ENCODE measurements around the gene FGD4. TPM values are rescaled to one million over a fixed set of nuclear protein-coding genes. Genes with fewer than 3 reads are reported as not detected.

FGD4 gene
- total RNA-seq, 1 donor from 2014 or later: 65.5 TPM

DNA sequence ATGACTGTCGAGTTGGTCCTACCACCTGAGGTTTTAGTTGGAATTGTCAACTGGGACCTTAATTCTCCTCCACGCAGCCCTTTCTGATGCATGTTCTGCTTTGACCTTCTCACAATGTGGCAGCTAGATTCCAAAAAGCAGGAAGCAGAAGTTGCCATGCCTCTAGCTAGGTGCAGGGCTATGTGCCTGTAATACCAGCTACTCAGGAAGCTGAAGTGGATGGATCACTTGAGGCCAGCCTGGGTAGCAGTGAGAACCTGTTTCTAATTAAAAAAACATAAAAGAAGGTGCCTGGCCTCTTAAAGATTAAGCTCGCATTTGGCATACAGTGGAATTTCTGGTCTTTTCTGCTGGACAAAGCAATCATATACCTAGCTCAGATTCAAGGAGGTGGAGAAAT lies 77.1 kb downstream of the FGD4 start:
- H3K27ac ChIP-seq: peak overlapping the region; percentile 36
- no peaks in the 10 kb centered on the region for H3K36me3 ChIP-seq
- TF ChIP-seq, protein P1, sequence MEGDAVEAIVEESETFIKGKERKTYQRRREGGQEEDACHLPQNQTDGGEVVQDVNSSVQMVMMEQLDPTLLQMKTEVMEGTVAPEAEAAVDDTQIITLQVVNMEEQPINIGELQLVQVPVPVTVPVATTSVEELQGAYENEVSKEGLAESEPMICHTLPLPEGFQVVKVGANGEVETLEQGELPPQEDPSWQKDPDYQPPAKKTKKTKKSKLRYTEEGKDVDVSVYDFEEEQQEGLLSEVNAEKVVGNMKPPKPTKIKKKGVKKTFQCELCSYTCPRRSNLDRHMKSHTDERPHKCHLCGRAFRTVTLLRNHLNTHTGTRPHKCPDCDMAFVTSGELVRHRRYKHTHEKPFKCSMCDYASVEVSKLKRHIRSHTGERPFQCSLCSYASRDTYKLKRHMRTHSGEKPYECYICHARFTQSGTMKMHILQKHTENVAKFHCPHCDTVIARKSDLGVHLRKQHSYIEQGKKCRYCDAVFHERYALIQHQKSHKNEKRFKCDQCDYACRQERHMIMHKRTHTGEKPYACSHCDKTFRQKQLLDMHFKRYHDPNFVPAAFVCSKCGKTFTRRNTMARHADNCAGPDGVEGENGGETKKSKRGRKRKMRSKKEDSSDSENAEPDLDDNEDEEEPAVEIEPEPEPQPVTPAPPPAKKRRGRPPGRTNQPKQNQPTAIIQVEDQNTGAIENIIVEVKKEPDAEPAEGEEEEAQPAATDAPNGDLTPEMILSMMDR (IDR thresholded peaks at IDR 0.05): no peak
- no peak for DNase-seq
- ATAC-seq: peak; percentile 93
- H3K4me3 ChIP-seq: no peak overlapping the region
- intact Hi-C loops (cut with DNase I): no loop called here
- no peaks in the 10 kb centered on the region for H3K27me3 ChIP-seq
- H3K9me3 ChIP-seq: no peaks in the 10 kb centered on the region
- H3K4me1 ChIP-seq: peaks cover 20% of the 10 kb centered on the region

DNA sequence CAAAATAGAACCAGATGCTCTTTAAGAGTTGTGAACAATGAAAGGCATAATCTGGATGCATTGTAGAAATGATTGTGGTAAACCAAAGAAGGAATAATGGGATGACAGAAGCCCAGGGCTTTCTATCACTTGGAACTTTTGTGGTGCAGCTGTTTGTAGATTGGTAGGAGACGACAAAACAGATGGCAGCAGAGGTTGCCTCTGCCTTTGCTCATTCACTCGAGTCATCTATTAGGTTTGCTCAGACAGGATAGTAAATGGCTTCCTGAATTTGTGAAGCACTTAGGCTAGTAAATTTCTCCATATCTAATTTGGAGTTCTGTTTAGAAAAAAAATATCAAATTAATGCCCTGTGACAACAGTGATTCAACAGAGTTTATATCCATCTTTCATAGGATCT lies 78.4 kb downstream of the FGD4 start:
- Histone ChIP-seq H3K9me3 (no peaks in the 10 kb centered on the region), H3K4me3 (no peak overlapping the region), H3K27me3 (no peaks in the 10 kb centered on the region), H3K36me3 (no peaks in the 10 kb centered on the region), H3K4me1 (peaks cover 20% of the 10 kb centered on the region), H3K27ac (no peak overlapping the region)
- TF ChIP-seq, protein P1 (IDR thresholded peaks at IDR 0.05): no peak
- intact Hi-C loops (cut with DNase I): no loop called here
- ATAC-seq: no peak
- no peak for DNase-seq

DNA sequence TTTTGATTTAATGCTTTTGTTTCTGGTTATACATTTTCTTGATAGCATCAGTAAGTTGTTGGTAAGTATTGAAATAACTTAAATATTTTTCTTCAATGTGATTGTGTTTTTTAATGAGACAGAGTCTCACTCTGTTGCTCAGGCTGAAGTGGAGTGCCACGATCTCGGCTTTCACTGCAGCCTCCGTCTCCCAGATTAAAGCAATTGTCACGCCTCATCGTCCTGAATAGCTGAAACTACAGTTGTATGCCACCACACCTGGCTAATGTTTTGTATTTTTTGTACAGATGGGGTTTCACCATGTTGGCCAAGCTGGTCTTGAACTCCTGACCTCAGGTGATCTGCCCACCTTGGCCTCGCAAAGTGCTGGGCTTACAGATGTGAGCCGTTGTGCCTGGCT lies 78.8 kb downstream of the FGD4 start:
- H3K4me1 ChIP-seq: peaks cover 20% of the 10 kb centered on the region
- intact Hi-C loops (cut with DNase I): no loop called here
- no peaks in the 10 kb centered on the region for H3K36me3 ChIP-seq
- TF ChIP-seq, protein P1 (IDR thresholded peaks at IDR 0.05): no peak
- H3K9me3 ChIP-seq: no peaks in the 10 kb centered on the region
- no peaks in the 10 kb centered on the region for H3K27me3 ChIP-seq
- no peak overlapping the region for H3K4me3 ChIP-seq
- no peak for ATAC-seq
- DNase-seq: no peak
- H3K27ac ChIP-seq: no peak overlapping the region

DNA sequence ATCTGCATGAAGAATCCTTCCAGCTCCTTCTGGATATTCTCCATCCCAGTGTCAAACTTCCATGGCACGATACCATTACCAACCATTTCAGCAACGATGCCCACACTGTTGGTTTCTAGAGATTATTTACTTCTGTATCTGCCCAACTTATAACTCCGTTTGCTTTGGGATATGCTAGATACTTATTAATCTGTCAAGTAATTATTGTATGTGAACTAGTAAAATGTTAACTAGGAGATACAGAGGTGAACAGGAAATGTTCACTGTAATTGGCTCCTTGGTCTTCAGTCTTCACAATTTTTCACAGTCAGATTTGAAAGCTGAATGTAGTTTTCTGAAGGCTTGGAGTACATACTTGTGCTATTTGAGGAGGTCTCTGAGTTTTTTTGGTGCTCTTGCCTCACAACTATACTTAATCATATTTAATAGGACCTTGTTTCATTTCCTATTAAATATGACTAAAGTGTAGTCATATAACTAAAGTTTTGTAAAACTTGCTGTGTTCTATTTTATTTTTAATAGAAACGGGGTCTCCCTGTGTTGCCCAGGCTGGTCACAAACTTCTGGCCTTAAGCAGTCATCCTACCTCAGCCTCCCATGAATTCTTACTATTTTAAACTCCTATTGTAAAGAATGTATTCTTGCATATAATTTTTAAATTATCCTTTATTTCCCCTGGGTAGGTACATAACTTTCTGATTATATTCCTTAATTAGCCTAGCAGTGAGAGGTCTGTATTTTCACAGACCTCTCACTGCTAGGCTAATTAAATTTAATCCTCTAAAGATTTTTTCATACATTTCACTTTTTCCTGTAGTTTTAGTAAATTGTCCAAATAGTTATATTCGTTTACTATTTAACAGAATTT lies 79.7 kb downstream of the FGD4 start:
- intact Hi-C loops (cut with DNase I): no loop called here
- no peak for DNase-seq
- Histone ChIP-seq H3K9me3 (no peaks in the 10 kb centered on the region), H3K4me1 (peaks cover 20% of the 10 kb centered on the region), H3K27ac (no peak overlapping the region), H3K36me3 (no peaks in the 10 kb centered on the region), H3K27me3 (no peaks in the 10 kb centered on the region), H3K4me3 (no peak overlapping the region)
- ATAC-seq: no peak
- TF ChIP-seq, protein P1 (IDR thresholded peaks at IDR 0.05): no peak

DNA sequence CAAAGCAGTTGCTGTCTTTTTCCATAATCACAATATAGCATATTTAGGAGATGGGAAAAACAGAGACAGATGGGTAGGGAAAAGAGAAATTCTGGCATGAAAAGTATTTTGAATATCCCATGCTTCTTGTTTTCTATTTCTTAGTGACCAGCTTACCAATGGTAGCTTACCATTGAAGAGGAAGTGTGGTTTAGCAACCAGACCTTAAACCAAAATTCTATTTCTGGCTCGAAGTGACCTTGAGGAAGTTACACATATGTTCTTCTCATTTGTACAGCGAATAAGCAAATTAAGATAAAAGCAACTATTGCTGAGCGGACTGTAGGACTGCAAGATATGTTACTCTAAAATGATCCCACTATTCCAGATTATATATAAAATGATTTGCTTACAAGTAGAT lies 82.9 kb downstream of the FGD4 start:
- Histone ChIP-seq H3K27ac (peak overlapping the region; percentile 55), H3K36me3 (no peaks in the 10 kb centered on the region), H3K4me3 (no peak overlapping the region), H3K4me1 (peaks cover 1% of the 10 kb centered on the region), H3K9me3 (no peaks in the 10 kb centered on the region), H3K27me3 (no peaks in the 10 kb centered on the region)
- DNase-seq (no peak), ATAC-seq (peak; percentile 58)
- TF ChIP-seq, protein P1 (IDR thresholded peaks at IDR 0.05): no peak
- intact Hi-C loops (cut with DNase I): no loop called here

All from upper lobe of right lung (tissue), 1 donor.